CD4-positive, alpha-beta T cell treated with Interleukin-15 for 1 hour (primary cell): Measurements from ENCODE around the gene OR13C8.

ENCODE experiments used
- DNase-seq: peaks from one replicate; pipeline ENCODE4 v3.0.0-alpha.2; 2020

Gene OR13C8

DNA sequence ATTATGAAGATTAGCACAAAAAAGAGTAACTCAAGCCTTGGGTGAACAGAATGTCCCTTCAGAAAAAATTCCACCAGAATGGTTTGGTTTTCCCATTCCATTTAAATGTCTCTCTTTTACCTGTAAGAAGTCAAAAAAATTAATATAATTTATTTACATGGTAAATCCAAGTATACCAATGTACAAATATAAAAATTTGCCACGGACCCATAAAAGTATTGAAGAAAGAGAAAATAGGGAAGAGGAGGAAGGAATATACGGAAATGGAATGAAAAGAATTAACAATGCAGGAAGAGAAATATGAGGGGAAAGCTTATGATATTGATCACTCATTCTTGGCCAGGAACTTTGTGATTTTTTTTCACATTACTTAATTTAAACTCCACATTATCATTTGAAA is 49.1 kb downstream of the OR13C8 start, which contains the start of gene OR13C9:
TSS of gene OR13C9 (minus strand) at position 101 of the 400 bp plus-strand sequence. CDS start at position 101, 0 bp downstream.
- DNase-seq: no peak
